Measurements from ENCODE around the gene SPINK1. TPM values are rescaled to one million over a fixed set of nuclear protein-coding genes. Genes with fewer than 3 reads are reported as not detected.

The SPINK1 gene
- polyA plus RNA-seq, 1 donor from 2014 or later = not detected

- TF ChIP-seq REST (IDR thresholded peaks at IDR 0.05; ENCODE audit: borderline replicate concordance) (no peak), CTCF (IDR thresholded peaks at IDR 0.05; ENCODE audit: poor library complexity, severe bottlenecking) (no peak), EZH2 (IDR thresholded peaks at IDR 0.05; ENCODE audit: borderline replicate concordance, insufficient read depth, low read length, poor library complexity, severe bottlenecking) (no peak), SMC3 (conservative IDR thresholded peaks at IDR 0.05; ENCODE audit: poor library complexity) (no peak), EP300 (conservative IDR thresholded peaks at IDR 0.05; ENCODE audit: poor library complexity, severe bottlenecking) (no peak), TAF1 (IDR thresholded peaks at IDR 0.05; ENCODE audit: low read depth) (no peak), MXI1 (conservative IDR thresholded peaks at IDR 0.05; ENCODE audit: poor library complexity, severe bottlenecking) (no peak), RAD21 (conservative IDR thresholded peaks at IDR 0.05) (no peak), POLR2AphosphoS5 (IDR thresholded peaks at IDR 0.05) (no peak)
- no peak overlapping the region for H3K4me3 ChIP-seq (ENCODE audit: low read length)
- H4K20me1 ChIP-seq (ENCODE audit: insufficient read depth) = no peaks in the 10 kb centered on the region
- no peak overlapping the region for H3K9ac ChIP-seq (ENCODE audit: low read length)
- no peaks in the 10 kb centered on the region for H3K9me2 ChIP-seq (ENCODE audit: insufficient read depth, low read length)
- H3K36me3 ChIP-seq (ENCODE audit: insufficient read depth, low read length) = no peaks in the 10 kb centered on the region
- H3K9me3 ChIP-seq (ENCODE audit: low read length) = no peaks in the 10 kb centered on the region
- H3K27ac ChIP-seq (ENCODE audit: low read length) = no peak overlapping the region
- H3F3A ChIP-seq (ENCODE audit: insufficient read depth, low read length, poor library complexity, severe bottlenecking) = no peaks in the 10 kb centered on the region
- H2AFZ ChIP-seq (ENCODE audit: low read depth, low read length) = no peak overlapping the region
- H3K79me2 ChIP-seq (replicated peaks; ENCODE audit: insufficient read depth, low read length) = no peaks in the 10 kb centered on the region
- no peaks in the 10 kb centered on the region for H3K27me3 ChIP-seq (ENCODE audit: insufficient read depth, low read depth, low read length)
- H3K4me2 ChIP-seq (ENCODE audit: low read length) = no peak overlapping the region
Measured at GRCh38 chr5:147789820-147790219, 41.7 kb downstream of the SPINK1 start.

- no peaks in the 10 kb centered on the region for H3K9me3 ChIP-seq (ENCODE audit: low read length)
- no peak overlapping the region for H3K4me3 ChIP-seq (ENCODE audit: low read length)
- no peaks in the 10 kb centered on the region for H3F3A ChIP-seq (ENCODE audit: insufficient read depth, low read length, poor library complexity, severe bottlenecking)
- no peaks in the 10 kb centered on the region for H3K79me2 ChIP-seq (replicated peaks; ENCODE audit: insufficient read depth, low read length)
- TF ChIP-seq TAF1 (IDR thresholded peaks at IDR 0.05; ENCODE audit: low read depth) = no peak
- no peak for TF ChIP-seq MXI1 (conservative IDR thresholded peaks at IDR 0.05; ENCODE audit: poor library complexity, severe bottlenecking)
- TF ChIP-seq CTCF (IDR thresholded peaks at IDR 0.05; ENCODE audit: poor library complexity, severe bottlenecking) = no peak
- no peak for TF ChIP-seq REST (IDR thresholded peaks at IDR 0.05; ENCODE audit: borderline replicate concordance)
- no peak for TF ChIP-seq SMC3 (conservative IDR thresholded peaks at IDR 0.05; ENCODE audit: poor library complexity)
- H3K4me2 ChIP-seq (ENCODE audit: low read length) = no peak overlapping the region
- no peaks in the 10 kb centered on the region for H3K9me2 ChIP-seq (ENCODE audit: insufficient read depth, low read length)
- H3K36me3 ChIP-seq (ENCODE audit: insufficient read depth, low read length) = no peaks in the 10 kb centered on the region
- H3K27me3 ChIP-seq (ENCODE audit: insufficient read depth, low read depth, low read length) = no peaks in the 10 kb centered on the region
- no peak overlapping the region for H3K9ac ChIP-seq (ENCODE audit: low read length)
- H4K20me1 ChIP-seq (ENCODE audit: insufficient read depth) = no peaks in the 10 kb centered on the region
- H3K27ac ChIP-seq (ENCODE audit: low read length) = no peak overlapping the region
- no peak overlapping the region for H2AFZ ChIP-seq (ENCODE audit: low read depth, low read length)
Measured at GRCh38 chr5:147788023-147788422, 43.4 kb downstream of the SPINK1 start.
